Endothelial cell of umbilical vein (primary cell): Measurements from ENCODE around the gene THAP4. TPM values are rescaled to one million over a fixed set of nuclear protein-coding genes. Genes with fewer than 3 reads are reported as not detected.

ENCODE experiments used
- BruUV-seq: library from RNA; stranded (reverse); fragments of 400-500 nt; replicated peaks from 2 replicates; lab custom pipeline; 2021; lab: Mats Ljungman, UMichigan
- CTCF ChIA-PET: fragments of 300-600, 350-600 bp; sonication (Branson Sonifier 250); formaldehyde crosslinking; loops from one replicate; lab custom pipeline; 2021; ENCODE audit warnings: antibody characterized with exemption, inconsistent platforms; lab: Charles Lee
- POLR2A ChIA-PET: fragments of 300-600, 350-600 bp; sonication (Branson Sonifier 250); formaldehyde crosslinking; loops from one replicate; lab custom pipeline; 2021; ENCODE audit warnings: antibody characterized with exemption, inconsistent platforms; lab: Charles Lee
- DNase-seq: peaks from one replicate; pipeline ENCODE4 v3.0.0-alpha.2; 2011; ENCODE audit warnings: low read depth, low spot score
- FAIRE-seq: peaks from 2 replicates; lab custom pipeline; 2011; peaks lifted over from hg19 to GRCh38; lab: Jason Lieb, UNC
- H2AFZ ChIP-seq: 2 replicates; pipeline ENCODE4 v1.6.0; 2012; ENCODE audit warnings: low read depth, low read length, control low read depth, inconsistent platforms
- H3K27ac ChIP-seq: 2 replicates; pipeline ENCODE4 v1.5.1; 2011; ENCODE audit warnings: low read depth, mild to moderate bottlenecking, control low read depth, low read length, moderate library complexity; ENCODE audit not compliant: insufficient read depth
- H3K27me3 ChIP-seq, 2 experiments: 2 replicates each; pipeline versions ENCODE4 v1.6.0 to v1.6.1; 2011; ENCODE audit warnings: low read length in 2 of 2, mixed read lengths in 1 of 2; ENCODE audit not compliant: control insufficient read depth in 2 of 2, insufficient read depth in 2 of 2
- H3K36me3 ChIP-seq, 2 experiments: 2 replicates in 1 of 2; 3 replicates in 1 of 2; pipeline ENCODE4 v1.5.1; 2011; ENCODE audit warnings: low read length in 2 of 2, mild to moderate bottlenecking in 1 of 2, moderate library complexity in 1 of 2; ENCODE audit not compliant: control insufficient read depth in 2 of 2, insufficient read depth in 2 of 2; ENCODE audit errors: extremely low read depth in 1 of 2
- H3K4me1 ChIP-seq: 3 replicates; pipeline ENCODE4 v1.5.1; 2011; ENCODE audit warnings: mild to moderate bottlenecking, low read length; ENCODE audit not compliant: control insufficient read depth, insufficient read depth; ENCODE audit errors: extremely low read depth
- H3K4me2 ChIP-seq: 2 replicates; pipeline ENCODE4 v1.6.1; 2011; ENCODE audit warnings: low read length, control low read depth, mixed read lengths; ENCODE audit not compliant: insufficient read depth
- H3K4me3 ChIP-seq, 3 experiments: fragments of 200-600 bp in 1 of 3; sonication (generic), shearing (Covaris generic) in 1 of 3; replicated peaks in 1 of 3; 2 replicates each; pipeline ENCODE4 v1.5.1; 2011 to 2016; ENCODE audit warnings: control low read depth in 3 of 3, low read length in 3 of 3, mild to moderate bottlenecking in 2 of 3, inconsistent platforms in 1 of 3, low read depth in 1 of 3, moderate library complexity in 1 of 3; ENCODE audit not compliant: insufficient read depth in 1 of 3
- H3K79me2 ChIP-seq: 2 replicates; pipeline ENCODE4 v1.6.0; 2012; ENCODE audit warnings: low read length, inconsistent platforms; ENCODE audit not compliant: control insufficient read depth, insufficient read depth
- H3K9ac ChIP-seq: replicated peaks from 2 replicates; pipeline ENCODE3; 2011; ENCODE audit warnings: low read length, control low read depth; ENCODE audit not compliant: insufficient read depth; ENCODE audit errors: extremely low read depth
- H3K9me1 ChIP-seq: replicated peaks from 3 replicates; pipeline ENCODE4 v1.6.0; 2011; ENCODE audit warnings: mild to moderate bottlenecking, low read length; ENCODE audit not compliant: control insufficient read depth, insufficient read depth; ENCODE audit errors: extremely low read depth
- H3K9me3 ChIP-seq: replicated peaks from 2 replicates; pipeline ENCODE4 v1.5.1; 2012; ENCODE audit warnings: low read length, inconsistent platforms; ENCODE audit not compliant: control insufficient read depth, insufficient read depth
- H4K20me1 ChIP-seq: replicated peaks from 2 replicates; pipeline ENCODE3; 2011; ENCODE audit warnings: mild to moderate bottlenecking, low read length; ENCODE audit not compliant: control insufficient read depth, insufficient read depth; ENCODE audit errors: extremely low read depth
- FOS ChIP-seq: IDR thresholded peaks from 2 replicates; pipeline ENCODE4 v1.6.1; 2011; ENCODE audit warnings: mild to moderate bottlenecking, low read length, moderate library complexity, borderline replicate concordance; ENCODE audit not compliant: insufficient read depth
- JUN ChIP-seq: IDR thresholded peaks from 2 replicates; pipeline ENCODE4 v1.6.1; 2011; ENCODE audit warnings: borderline replicate concordance, low read depth; ENCODE audit not compliant: insufficient read length, insufficient read depth
- MYC ChIP-seq: IDR thresholded peaks from one replicate; pipeline ENCODE4 v1.6.1; 2011; ENCODE audit warnings: mild to moderate bottlenecking, low read depth, low read length
- dilution Hi-C: fragments of 300-500 bp; cut with MboI; formaldehyde crosslinking; loops from one replicate; pipeline ENCODE4 v1.15.0; 2019; ENCODE audit warnings: low sequenced_read_pairs; ENCODE audit not compliant: extremely low pct_ligation_motif_present
- intact Hi-C: fragments of 100-400 bp; cut with micrococcal nuclease; formaldehyde crosslinking; loops from one replicate; pipeline ENCODE4 v1.10.0; 2022
- polyA plus RNA-seq, 4 experiments: library from polyadenylated mRNA; depleted of rRNA in 3 of 4; stranded (reverse) in 3 of 4; unstranded in 1 of 4; fragments of >200 nt; gene quantifications; 2 replicates each; pipeline versions ENCODE4 v1.2.1 to v1.2.3, GENCODE V29; 2011 to 2012; ENCODE audit warnings: missing spikeins in 1 of 4
- total RNA-seq: library from RNA; stranded (reverse); gene quantifications from 2 replicates; pipeline ENCODE4 v1.2.3, GENCODE V29; 2021
- TF ChIP-seq, protein P1 (sequence below), 2 donors: IDR thresholded peaks; 1 replicate in 1 of 2; 2 replicates in 1 of 2; pipeline ENCODE4 v1.5.1; 2011; ENCODE audit warnings: low read length in 2 of 2, mild to moderate bottlenecking in 2 of 2, moderate library complexity in 2 of 2, control low read depth in 1 of 2, inconsistent platforms in 1 of 2, low read depth in 1 of 2; ENCODE audit not compliant: insufficient read depth in 1 of 2; ENCODE audit errors: extremely low read depth in 1 of 2

The THAP4 gene
- total and polyA plus RNA-seq, 2 donors (not counting 3 experiments of a cell fraction or from before 2014, with no cell fraction given), result 45.4 to 47.4 TPM

GRCh38 chr2:241565411-241565810, 71.5 kb downstream of the THAP4 start:
- H3K9ac ChIP-seq, result no peak overlapping the region
- no peaks in the 10 kb centered on the region for H3K9me3 ChIP-seq
- no peak overlapping the region for H3K4me2 ChIP-seq
- no TSS peak for BruUV-seq
- POLR2A ChIA-PET, result no interaction called here
- no peaks in the 10 kb centered on the region for H4K20me1 ChIP-seq
- H2AFZ ChIP-seq, result no peak overlapping the region
- H3K27me3 ChIP-seq, result no peaks in the 10 kb centered on the region
- H3K4me1 ChIP-seq, result peaks cover 17% of the 10 kb centered on the region
- no peak for FAIRE-seq
- no peak for TF ChIP-seq MYC
- TF ChIP-seq, protein P1, sequence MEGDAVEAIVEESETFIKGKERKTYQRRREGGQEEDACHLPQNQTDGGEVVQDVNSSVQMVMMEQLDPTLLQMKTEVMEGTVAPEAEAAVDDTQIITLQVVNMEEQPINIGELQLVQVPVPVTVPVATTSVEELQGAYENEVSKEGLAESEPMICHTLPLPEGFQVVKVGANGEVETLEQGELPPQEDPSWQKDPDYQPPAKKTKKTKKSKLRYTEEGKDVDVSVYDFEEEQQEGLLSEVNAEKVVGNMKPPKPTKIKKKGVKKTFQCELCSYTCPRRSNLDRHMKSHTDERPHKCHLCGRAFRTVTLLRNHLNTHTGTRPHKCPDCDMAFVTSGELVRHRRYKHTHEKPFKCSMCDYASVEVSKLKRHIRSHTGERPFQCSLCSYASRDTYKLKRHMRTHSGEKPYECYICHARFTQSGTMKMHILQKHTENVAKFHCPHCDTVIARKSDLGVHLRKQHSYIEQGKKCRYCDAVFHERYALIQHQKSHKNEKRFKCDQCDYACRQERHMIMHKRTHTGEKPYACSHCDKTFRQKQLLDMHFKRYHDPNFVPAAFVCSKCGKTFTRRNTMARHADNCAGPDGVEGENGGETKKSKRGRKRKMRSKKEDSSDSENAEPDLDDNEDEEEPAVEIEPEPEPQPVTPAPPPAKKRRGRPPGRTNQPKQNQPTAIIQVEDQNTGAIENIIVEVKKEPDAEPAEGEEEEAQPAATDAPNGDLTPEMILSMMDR (IDR thresholded peaks at IDR 0.05; ENCODE audit: extremely low read depth in 1 of 2, insufficient read depth in 1 of 2, low read depth in 1 of 2, low read length in 2 of 2), result no peak
- TF ChIP-seq FOS, result no peak
- TF ChIP-seq JUN, result no peak
- intact Hi-C loops (no loop called here), dilution Hi-C loops (no loop called here)
- DNase-seq, result no peak
- H3K4me3 ChIP-seq, result no peak overlapping the region
- CTCF ChIA-PET, result no interaction called here
- peaks cover 45% of the 10 kb centered on the region for H3K79me2 ChIP-seq
- H3K27ac ChIP-seq, result no peak overlapping the region
- no peaks in the 10 kb centered on the region for H3K9me1 ChIP-seq
- H3K36me3 ChIP-seq, result peaks cover 5 to 32% of the 10 kb centered on the region in 2 experiments
